NT2/D1 (cell line): Measurements from ENCODE around the gene MAZ.

ENCODE experiments used
- SUZ12 ChIP-seq: IDR thresholded peaks from 2 replicates; pipeline ENCODE4 v1.6.1; 2011; ENCODE audit not compliant: insufficient read length, insufficient read depth; ENCODE audit errors: extremely low read depth
- YY1 ChIP-seq: IDR thresholded peaks from 2 replicates; pipeline ENCODE4 v1.6.1; 2011; ENCODE audit not compliant: insufficient read length, insufficient read depth

GRCh38 chr16:29836623-29837022 is 30.3 kb downstream of the MAZ start:
- TF ChIP-seq YY1 (no peak), SUZ12 (no peak)
